KG1 (cell line): ENCODE data around the gene TPX2.
"Not testable (repeated sequence)": the region's sequence is repeated elsewhere in the genome, so short reads cannot be mapped to it uniquely, and the experiment has no call there.

Source experiments
- DNase-seq: peaks from one replicate; lab custom pipeline; 2025; lab: John Stamatoyannopoulos, UW

Gene TPX2

DNA sequence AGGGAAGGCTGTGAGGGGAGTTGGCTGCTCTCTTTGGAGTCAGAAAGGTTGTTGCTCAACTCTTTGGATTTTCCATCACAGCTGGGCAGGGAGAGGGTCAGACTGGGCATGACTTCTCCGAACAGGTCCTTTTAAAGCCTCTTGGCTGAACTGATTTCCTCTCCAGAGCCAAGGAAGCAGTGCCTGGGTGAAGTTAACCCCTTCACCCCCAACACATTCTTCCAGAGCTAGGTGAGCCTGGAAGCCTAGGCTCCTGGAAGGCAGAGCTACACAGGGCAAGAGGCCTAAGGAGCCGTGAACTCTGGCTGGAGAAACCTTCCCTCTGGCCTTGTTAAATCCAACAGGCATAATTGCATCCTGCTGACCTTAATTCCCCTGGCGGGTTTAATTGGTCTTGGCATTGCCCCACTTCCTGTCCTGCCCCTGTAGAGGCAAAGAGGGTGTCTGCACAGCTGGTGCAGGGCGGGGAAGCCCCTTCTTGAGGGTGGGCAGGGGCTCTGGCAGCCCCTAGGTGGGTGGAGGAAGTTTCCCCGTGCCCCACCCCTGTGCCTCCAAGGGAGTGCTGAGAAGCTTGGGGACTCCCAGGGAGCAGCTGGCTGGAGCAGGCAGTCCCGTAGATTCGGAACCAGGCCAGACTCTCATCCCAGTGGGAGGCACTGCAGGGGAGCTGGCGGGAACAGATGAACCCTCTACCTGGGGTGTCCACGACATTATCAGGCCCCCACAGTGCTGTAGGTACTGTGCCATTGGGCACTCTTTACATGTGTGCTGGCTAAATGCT is 76.5 kb downstream of the TPX2 start:
- DNase-seq: no peak

DNA sequence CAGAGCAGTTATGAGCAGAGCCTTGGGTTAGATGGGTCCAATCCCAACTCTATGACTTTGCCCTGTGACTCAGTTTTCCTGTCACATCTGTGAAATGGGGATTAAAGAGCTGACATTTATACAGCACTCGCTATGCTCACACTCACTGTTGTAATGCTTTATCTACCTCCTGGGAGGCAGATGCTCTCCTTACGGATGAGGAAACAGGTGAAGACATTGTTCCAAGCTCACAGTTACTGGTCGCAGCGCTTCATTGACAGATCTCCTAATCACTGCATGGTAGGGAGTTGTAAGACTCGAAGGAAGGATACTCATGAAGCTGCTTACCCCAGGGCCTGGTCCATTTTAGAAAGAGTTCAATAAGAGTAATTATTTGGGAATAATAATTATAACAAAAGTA is 77.1 kb downstream of the TPX2 start:
- DNase-seq: no peak

DNA sequence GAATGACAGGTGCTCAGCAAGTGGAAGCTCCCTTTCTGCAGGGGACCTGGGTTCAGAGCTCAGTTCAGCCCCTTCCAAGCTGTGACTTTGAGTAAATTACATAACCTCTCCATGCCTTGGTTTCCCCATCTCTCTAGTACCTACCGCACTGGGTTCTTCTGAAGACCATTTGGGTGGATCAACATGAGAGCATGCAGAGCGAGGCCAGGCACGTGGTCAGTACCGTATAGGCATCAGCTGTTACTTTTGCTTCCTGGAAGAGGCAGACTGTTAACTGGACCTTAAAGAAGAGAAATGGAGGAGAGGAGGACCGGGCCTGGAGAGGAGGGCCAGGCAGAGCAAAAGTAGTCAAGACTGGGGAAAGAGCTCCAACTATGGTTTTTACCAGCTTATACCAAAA is 78.4 kb downstream of the TPX2 start:
- no peak for DNase-seq

DNA sequence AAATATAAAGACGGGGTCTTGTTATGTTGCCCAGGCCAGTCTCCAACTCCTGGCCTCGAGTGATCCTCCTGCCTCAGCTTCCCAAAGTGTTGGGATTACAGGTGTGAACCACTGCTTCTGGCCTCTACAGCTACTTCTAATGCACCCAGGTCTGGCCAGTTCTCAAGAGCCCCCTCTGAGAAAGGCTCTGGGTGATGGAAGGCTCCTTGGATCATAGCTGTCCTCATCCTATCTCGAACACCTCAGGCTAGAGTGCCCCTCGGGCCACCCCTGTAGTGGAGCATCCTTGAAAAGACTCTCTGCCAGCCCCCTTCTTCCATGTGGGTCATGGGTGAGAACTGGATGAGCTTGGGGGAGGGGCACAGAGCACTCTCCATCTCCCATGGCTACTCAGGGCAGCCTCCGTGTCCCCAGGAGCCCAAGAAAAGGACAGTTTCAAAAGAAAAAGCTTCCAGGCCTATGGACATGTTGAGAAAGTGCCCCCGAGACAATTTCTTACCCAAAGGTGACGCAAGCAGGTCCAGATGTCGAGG is 79.4 kb downstream of the TPX2 start:
- no peak for DNase-seq

DNA sequence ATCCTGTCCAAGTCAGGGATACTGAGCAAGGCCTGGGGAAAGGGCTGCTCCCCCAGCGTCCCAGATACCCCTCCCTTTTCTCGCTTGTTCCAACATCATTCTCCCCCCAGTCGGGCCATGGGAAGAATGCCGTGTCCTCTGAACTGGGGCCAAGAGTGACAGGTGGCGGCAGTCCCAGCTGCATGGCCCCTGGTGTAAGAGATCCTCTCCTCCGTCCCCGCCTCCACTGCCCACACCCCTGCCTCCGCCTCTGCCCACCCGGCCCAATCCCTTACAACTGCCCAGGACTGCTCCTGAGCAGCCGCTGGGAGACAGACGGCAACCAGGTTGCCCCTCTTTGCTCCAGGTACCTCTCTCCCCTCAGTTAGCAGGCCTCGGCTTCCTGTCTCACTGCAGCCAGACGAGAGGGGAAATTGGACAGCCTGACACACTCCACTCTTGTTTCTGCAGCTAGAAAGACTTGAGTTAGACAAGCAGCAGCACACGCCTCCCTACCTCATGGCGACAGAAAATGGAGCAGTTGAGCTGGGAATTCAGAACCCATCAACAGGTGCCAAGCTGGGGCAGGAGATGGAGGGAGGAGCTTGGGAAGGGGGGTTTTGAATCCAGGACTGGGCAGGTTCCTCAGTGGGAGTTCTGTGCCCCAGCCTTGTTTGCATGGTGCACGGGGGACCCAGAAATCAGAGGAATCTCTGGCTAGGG is 80.1 kb downstream of the TPX2 start, which contains the start of gene MYLK2:
MYLK2 (plus strand) TSS at position 274 of the 702 bp plus-strand sequence; CDS start at position 499, 225 bp downstream.
- no peak for DNase-seq

DNA sequence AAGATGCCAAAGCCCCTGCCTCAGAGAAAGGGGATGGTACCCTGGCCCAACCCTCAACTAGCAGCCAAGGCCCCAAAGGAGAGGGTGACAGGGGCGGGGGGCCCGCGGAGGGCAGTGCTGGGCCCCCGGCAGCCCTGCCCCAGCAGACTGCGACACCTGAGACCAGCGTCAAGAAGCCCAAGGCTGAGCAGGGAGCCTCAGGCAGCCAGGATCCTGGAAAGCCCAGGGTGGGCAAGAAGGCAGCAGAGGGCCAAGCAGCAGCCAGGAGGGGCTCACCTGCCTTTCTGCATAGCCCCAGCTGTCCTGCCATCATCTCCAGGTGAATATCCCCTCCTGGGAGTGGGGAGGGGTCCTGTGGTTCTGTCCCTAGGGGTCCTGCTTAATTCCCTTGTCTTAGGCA is 81.1 kb downstream of the TPX2 start:
- no peak for DNase-seq

DNA sequence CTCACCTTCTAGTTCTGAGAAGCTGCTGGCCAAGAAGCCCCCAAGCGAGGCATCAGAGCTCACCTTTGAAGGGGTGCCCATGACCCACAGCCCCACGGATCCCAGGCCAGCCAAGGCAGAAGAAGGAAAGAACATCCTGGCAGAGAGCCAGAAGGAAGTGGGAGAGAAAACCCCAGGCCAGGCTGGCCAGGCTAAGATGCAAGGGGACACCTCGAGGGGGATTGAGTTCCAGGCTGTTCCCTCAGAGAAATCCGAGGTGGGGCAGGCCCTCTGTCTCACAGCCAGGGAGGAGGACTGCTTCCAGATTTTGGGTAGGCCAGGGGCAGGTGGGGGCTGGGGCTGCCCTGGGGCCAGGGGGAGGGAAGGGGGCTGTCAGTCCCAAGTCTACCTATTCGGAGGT is 82.3 kb downstream of the TPX2 start:
- DNase-seq: no peak

DNA sequence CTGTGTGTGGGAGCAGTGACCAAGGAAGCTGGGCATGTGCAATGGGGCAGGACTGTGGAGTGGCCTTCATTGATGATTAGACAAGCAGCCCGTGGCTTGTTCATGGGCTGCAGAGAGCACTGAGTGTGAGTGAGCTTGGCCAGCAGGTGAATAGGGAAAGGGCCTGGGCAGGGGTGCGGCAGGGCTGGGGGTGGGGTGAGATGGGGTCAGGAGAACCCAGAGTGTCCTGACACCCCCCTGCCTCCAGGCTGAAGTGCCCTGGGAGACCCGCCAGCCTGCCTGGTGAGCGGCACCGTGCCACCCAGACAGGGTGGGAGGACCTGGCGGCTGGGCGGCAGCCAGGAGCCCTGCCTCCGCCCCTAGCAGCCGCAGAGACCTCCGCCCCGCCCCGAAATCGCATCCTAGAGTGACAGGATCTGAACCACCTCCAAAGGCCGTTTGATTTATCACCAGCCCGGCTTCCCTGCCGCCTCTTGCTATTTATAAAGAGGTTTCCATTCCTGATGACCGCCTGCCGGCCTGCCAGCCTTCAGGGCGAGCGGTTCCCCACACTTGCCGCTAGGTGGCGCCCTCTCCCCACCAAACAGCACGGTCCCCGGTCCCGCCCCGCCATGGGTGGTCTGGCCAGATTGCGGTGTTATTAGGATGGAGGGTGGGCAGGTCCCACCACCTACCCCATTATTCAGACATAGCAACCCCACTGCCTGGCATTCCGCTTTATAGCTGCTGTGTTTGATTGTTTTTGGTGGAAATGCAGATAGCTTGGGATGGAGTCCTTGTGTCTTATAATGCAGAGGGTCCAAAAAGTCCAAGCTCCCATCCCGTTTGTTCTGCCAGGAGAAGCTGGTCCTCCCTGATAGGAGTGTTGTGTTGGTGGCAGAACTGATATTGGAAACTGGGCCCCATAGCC is 83.6 kb downstream of the TPX2 start:
- DNase-seq: no peak

DNA sequence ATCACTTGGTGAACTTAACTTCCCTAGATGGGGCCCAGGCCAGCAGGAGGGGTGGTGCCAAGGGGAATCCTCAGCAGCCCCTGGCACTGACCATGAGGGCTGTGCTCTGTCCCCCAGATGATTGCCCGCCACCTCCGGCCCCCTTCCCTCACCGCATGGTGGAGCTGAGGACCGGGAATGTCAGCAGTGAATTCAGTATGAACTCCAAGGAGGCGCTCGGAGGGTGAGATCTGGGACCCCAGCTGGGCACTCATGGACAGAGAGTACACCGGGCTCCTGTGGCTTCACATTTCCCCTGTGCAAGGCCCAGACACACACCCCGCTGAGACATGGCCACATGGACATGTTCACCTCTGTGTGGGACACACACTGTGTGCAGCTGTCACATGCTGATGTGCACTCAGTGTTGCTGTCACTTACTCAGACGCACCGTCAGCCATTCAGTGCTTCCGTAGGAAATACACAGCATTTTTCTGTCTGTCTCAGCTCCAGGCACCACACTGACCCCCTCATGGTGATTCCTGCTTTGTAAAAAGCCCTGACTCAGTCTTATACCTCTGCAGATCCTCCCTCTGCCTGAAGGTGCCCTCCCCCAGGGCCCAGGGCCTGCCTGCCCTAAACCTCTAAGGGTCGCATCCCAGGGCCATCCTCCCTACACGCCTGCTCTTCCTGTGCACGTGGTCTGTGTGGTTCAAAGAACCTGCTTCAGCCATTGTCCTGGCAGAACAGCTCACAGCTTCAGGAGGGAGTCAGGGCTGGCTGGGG is 84.5 kb downstream of the TPX2 start:
- DNase-seq: no peak

DNA sequence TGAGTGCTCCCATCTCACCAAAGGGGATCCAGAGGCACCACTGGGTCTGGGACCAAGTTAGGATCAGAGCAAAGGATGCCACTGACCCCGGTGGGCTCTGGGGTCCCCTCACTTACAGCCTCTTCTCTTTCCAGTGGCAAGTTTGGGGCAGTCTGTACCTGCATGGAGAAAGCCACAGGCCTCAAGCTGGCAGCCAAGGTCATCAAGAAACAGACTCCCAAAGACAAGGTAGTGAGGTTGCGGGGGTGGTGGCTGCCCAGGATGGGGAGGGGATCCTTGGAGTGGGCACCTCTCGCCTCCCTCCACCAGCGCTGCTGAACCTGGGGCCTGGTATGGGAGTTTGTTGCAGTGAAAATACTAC is 85.0 kb downstream of the TPX2 start:
- DNase-seq: no peak

DNA sequence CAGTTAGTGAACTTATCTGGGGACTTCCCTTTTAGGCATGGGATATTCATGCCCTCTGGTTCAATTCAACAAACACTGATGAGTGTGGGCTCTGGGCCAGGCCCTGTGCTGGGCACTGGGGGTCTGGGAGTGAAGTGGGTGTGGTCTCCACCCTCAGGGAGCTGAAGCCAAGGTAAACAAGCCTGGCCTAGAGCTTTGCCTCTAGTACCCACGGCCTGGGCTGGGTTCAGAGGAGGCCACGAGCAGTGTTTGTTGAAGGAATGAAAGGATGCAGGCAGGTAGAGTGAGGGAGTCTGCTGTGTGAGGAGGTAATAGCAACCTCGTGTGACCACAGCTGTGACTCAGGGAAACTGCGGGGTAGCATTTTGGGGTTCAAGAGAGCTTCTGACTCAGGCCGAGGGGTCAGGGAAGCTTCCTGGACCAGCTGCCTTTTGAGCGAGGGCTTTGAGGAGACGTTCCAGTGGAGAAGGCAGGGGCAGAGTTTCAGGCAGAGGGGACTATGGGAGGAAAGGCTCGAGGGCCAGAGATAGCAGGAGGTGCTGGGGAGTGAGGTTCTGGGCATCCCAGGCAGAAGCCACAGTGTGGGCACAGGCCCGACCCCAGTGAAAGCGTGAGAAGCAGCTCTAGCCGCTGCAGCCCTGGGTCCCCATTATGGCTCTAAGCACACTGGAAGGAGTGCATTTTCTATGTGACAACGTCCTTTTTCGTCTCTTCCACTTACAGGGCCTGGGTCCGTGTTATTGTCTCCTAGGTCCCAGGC is 85.6 kb downstream of the TPX2 start:
- DNase-seq: no peak

DNA sequence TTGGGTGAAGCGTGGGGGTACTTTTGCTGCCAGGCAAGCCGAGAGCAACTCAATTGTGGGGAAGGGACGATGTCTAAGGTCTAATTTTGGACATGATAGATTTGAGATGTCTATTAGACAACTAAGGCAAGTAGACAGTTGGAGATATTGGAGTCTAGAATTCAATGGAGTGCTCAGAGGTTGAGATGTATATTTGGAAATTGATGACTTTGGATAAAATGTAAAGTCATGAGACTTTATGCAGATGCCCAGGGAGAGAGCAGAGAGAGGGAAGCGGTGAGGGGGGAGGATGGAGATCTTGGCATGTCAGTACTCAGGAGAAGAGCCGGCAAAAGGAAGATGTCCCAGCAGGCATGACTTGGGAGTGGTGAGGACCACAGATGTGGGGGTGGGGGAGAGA is 87.0 kb downstream of the TPX2 start:
- DNase-seq: no peak

DNA sequence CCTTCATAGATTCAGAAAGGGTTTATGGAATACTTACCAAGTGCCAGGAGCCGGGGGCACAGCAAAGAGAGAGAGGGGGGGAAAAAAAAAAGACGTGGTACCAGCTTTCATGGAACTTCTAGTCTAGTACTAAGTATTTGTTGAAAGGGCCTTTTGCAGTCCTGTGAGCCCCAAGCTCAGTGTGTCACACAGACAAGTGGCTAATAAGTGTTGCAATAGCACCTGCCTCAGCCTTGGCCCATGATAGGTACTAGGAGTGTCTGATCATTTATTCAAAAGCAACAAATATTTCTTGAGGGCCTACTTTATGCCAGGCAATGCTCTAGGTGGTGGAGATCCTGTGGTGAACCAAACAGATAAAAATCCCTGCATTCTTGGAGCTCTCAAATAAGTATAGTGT is 88.0 kb downstream of the TPX2 start:
- DNase-seq: no peak

DNA sequence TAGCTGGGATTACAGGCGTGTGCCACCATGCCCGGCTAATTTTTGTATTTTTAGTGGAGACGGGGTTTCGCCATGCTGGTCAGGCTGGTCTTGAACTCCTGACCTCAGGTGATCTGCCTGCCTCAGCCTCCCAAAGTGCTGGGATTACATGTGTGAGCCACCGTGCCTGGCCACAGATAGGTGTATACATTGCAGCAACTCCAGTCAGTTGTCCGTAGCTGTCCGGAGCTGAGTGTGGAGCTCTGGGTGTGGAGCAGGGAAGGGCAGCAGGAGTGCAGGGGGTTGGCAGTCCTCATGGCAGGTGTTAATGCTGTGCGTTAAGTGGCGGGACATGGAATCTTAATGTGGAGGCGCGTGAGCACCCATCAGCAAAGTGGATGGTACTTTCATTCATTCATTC is 88.9 kb downstream of the TPX2 start:
- not testable (repeated sequence) for DNase-seq

DNA sequence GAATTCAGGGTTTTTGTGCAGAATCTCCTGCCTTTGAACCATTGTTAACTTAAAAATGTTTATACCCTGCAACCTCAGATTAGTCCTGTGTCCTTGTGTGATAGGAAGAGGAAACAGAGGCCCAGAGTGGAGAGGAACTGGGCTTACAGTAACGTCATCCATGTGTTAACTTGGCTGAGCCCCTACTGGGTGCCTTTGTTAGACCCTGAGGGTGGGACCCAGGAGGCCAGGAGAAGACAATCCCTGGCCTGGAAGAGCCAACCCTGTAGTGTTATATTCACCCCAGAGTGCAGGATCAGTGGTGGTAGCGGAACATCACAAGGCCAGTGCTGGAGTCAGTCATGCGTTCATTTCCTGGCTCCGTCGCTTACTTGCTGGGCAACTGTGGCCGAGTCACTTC is 90.6 kb downstream of the TPX2 start:
- DNase-seq: no peak

DNA sequence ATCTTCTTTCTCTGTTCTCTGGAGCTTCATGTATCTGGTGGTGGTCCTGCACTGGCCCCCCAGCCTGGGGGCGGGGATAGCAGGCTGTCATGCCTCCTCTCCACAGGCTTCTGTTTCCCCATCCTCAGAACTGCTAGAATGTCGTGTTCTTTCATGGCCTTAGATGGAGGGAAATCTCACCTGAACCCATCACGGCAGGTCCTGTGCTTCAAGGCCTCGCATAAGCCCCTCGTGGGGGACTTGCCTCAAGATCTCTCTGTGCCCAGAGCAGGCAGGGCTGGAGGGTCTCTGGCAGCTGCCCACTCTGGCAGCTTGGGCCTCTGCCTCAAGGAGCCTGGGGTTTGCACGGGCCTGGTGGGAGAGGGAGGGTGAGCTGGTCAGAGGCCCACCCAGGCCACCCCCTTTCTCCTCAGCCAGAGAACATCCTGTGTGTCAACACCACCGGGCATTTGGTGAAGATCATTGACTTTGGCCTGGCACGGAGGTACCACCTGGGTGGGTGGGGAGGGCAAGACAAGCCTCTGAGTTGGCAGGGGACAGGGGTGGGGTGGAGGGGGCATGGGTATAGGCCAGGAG is 91.4 kb downstream of the TPX2 start:
- no peak for DNase-seq

DNA sequence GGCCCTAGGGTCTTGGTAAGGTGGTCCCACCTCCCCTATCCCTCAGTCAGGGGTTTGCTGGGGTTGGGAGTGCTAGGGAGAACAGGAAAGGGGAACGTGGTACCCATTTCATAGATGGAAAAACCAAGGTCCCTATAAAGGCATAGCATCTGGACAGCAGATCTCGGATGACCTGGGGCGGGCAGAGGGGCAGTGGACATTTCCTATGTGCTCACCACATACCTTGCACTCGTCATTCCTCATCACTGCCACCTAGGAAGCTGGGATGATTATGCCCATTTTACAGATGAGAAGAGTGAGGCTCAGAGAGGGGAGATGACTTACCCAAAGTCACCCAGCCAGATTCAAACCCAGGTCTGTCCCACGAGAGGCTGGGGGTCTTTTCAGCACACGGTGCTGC is 92.1 kb downstream of the TPX2 start:
- DNase-seq: no peak

DNA sequence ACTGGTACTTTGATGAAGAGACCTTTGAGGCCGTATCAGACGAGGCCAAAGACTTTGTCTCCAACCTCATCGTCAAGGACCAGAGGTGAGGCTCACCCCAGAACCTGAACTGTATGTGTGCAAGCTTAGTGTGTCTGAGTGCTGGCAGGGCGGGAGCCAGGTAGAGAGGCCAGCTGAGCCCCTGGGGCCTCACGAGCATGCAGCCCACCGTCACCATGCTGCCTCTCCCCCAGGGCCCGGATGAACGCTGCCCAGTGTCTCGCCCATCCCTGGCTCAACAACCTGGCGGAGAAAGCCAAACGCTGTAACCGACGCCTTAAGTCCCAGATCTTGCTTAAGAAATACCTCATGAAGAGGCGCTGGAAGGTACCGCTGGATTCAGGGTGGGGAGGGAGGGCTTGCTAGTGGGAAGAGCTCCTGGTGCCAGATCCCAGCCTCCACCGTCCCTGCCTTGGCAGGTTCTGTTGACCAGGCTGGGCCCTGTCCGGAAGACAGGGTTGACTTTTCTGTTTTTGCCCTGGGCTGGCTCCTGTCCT is 92.7 kb downstream of the TPX2 start:
- DNase-seq: no peak

DNA sequence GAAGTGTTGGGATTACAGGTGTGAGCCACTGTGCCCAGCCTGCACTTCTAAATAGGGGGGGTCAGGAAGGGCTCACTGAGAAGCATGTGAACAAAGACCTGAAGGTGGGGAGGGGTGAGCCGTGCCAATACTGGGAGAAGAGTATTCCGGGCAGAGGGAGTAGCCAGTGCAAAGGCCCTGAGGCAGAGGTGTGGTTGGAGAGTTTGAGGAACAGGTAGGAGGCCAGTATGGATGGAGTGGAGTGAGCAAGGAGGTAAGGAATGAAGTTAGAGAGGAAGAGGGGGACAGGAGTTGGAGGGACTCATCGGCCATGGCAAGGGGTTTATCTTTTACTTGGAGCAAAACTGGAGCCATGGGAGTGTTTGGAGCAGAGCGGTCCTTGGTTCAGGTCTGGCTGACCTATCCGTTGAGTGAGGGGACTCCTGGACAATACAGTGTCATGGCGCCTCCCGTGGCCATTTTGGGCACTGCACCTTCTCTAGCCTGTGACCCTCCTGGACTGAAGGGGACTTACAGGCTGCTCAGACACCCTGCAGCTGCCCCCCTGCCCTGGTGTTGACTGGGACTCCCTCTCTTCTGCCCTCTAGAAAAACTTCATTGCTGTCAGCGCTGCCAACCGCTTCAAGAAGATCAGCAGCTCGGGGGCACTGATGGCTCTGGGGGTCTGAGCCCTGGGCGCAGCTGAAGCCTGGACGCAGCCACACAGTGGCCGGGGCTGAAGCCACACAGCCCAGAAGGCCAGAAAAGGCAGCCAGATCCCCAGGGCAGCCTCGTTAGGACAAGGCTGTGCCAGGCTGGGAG is 94.2 kb downstream of the TPX2 start:
- DNase-seq: peak; percentile 30
